B cell (primary cell): Measurements from ENCODE around the gene IL17A.
"Not testable (repeated sequence)": the region's sequence is repeated elsewhere in the genome, so short reads cannot be mapped to it uniquely, and the experiment has no call there.

ENCODE experiments used
- EZH2 ChIP-seq: IDR thresholded peaks from 2 replicates; pipeline ENCODE4 v1.6.1; 2012; ENCODE audit warnings: borderline replicate concordance, low read depth, mild to moderate bottlenecking, moderate library complexity, low read length; ENCODE audit not compliant: insufficient read depth, poor library complexity, severe bottlenecking
- TF ChIP-seq, protein P1 (sequence below): fragments of 200-600 bp; IDR thresholded peaks from one replicate; pipeline ENCODE4 v1.8.0; 2022; ENCODE audit warnings: antibody characterized with exemption, mild to moderate bottlenecking

- TF ChIP-seq, protein P1, sequence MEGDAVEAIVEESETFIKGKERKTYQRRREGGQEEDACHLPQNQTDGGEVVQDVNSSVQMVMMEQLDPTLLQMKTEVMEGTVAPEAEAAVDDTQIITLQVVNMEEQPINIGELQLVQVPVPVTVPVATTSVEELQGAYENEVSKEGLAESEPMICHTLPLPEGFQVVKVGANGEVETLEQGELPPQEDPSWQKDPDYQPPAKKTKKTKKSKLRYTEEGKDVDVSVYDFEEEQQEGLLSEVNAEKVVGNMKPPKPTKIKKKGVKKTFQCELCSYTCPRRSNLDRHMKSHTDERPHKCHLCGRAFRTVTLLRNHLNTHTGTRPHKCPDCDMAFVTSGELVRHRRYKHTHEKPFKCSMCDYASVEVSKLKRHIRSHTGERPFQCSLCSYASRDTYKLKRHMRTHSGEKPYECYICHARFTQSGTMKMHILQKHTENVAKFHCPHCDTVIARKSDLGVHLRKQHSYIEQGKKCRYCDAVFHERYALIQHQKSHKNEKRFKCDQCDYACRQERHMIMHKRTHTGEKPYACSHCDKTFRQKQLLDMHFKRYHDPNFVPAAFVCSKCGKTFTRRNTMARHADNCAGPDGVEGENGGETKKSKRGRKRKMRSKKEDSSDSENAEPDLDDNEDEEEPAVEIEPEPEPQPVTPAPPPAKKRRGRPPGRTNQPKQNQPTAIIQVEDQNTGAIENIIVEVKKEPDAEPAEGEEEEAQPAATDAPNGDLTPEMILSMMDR = not testable (repeated sequence)
- not testable (repeated sequence) for TF ChIP-seq EZH2
Measured at GRCh38 chr6:52200088-52200487, 13.9 kb downstream of the IL17A start.
